AG10803 (cell line): Measurements from ENCODE around the gene INHBB.

Source experiments
- DNase-seq: peaks from one replicate; pipeline ENCODE4 v3.0.0; 2010; ENCODE audit warnings: low read depth
- H3K4me3 ChIP-seq: 2 replicates; pipeline ENCODE4 v1.5.1; 2011; ENCODE audit warnings: mild to moderate bottlenecking, low read length, control low read depth
- CTCF ChIP-seq: conservative IDR thresholded peaks from 2 replicates; pipeline ENCODE4 v1.5.1; 2011; ENCODE audit warnings: mild to moderate bottlenecking, low read length, control low read depth, inconsistent platforms

Gene INHBB

GRCh38 chr2:120367649-120368048 is 21.7 kb downstream of the INHBB start:
- no peak for DNase-seq
- no peak for TF ChIP-seq CTCF
- no peak overlapping the region for H3K4me3 ChIP-seq

- H3K4me3 ChIP-seq = no peak overlapping the region
- DNase-seq = no peak
- no peak for TF ChIP-seq CTCF
These were observed 22.1 kb downstream of the INHBB start for GRCh38 chr2:120368086-120368485.

GRCh38 chr2:120369250-120369649 is 23.3 kb downstream of the INHBB start:
- DNase-seq = no peak
- TF ChIP-seq CTCF = no peak
- H3K4me3 ChIP-seq = no peak overlapping the region

GRCh38 chr2:120371969-120372625 is 26.2 kb downstream of the INHBB start:
- H3K4me3 ChIP-seq = no peak overlapping the region
- DNase-seq = no peak
- no peak for TF ChIP-seq CTCF

GRCh38 chr2:120372816-120373215 is 26.9 kb downstream of the INHBB start:
- no peak for DNase-seq
- no peak overlapping the region for H3K4me3 ChIP-seq
- no peak for TF ChIP-seq CTCF

GRCh38 chr2:120373424-120373823 is 27.5 kb downstream of the INHBB start:
- no peak for TF ChIP-seq CTCF
- no peak overlapping the region for H3K4me3 ChIP-seq
- no peak for DNase-seq

- no peak for DNase-seq
- H3K4me3 ChIP-seq = no peak overlapping the region
- TF ChIP-seq CTCF = no peak
These were observed 28.9 kb downstream of the INHBB start for GRCh38 chr2:120374821-120375220.
